MM.1S (cell line): ENCODE data around the gene QSER1.

Experiments
- DNase-seq: peaks from one replicate; pipeline ENCODE4 v3.0.0-alpha.2; 2015
- H2AFZ ChIP-seq: fragments of 300-600 bp; sonication (generic); 2 replicates; pipeline ENCODE4 v1.6.0; 2016; ENCODE audit warnings: antibody characterized with exemption, low read length
- H3F3A ChIP-seq: fragments of 300-600 bp; sonication (generic); 2 replicates; pipeline ENCODE4 v1.6.1; 2016; ENCODE audit warnings: mild to moderate bottlenecking, antibody characterized with exemption, low read length, moderate library complexity, mixed read lengths; ENCODE audit not compliant: insufficient read depth
- H3K27ac ChIP-seq: fragments of 300-600 bp; sonication (generic); 2 replicates; pipeline ENCODE4 v1.5.1; 2016; ENCODE audit warnings: mild to moderate bottlenecking, low read length
- H3K27me3 ChIP-seq: fragments of 300-600 bp; sonication (generic); replicated peaks from 2 replicates; pipeline ENCODE4 v1.6.0; 2016; ENCODE audit warnings: low read length; ENCODE audit not compliant: insufficient read depth
- H3K36me3 ChIP-seq: fragments of 300-600 bp; sonication (generic); replicated peaks from 2 replicates; pipeline ENCODE4 v1.6.1; 2016; ENCODE audit warnings: mild to moderate bottlenecking, low read length, mixed read lengths; ENCODE audit not compliant: insufficient read depth
- H3K4me1 ChIP-seq: fragments of 300-600 bp; sonication (generic); 2 replicates; pipeline ENCODE4 v1.6.1; 2016; ENCODE audit warnings: low read length, mixed read lengths
- H3K4me2 ChIP-seq: fragments of 300-600 bp; sonication (generic); 2 replicates; pipeline ENCODE4 v1.6.0; 2016; ENCODE audit warnings: low read depth, low read length
- H3K4me3 ChIP-seq: fragments of 300-600 bp; sonication (generic); 2 replicates; pipeline ENCODE4 v1.5.1; 2016; ENCODE audit warnings: low read length, mixed read lengths
- H3K79me2 ChIP-seq: fragments of 300-600 bp; sonication (generic); 2 replicates; pipeline ENCODE4 v1.6.1; 2016; ENCODE audit warnings: mixed run types, low read length, mixed read lengths
- H3K9ac ChIP-seq: fragments of 300-600 bp; sonication (generic); 2 replicates; pipeline ENCODE4 v1.6.1; 2016; ENCODE audit warnings: low read length, mixed read lengths
- H3K9me2 ChIP-seq: fragments of 300-600 bp; sonication (generic); replicated peaks from 2 replicates; pipeline ENCODE4 v1.6.1; 2016; ENCODE audit warnings: mild to moderate bottlenecking, low read length, mixed read lengths; ENCODE audit not compliant: insufficient read depth
- H3K9me3 ChIP-seq: fragments of 300-600 bp; sonication (generic); replicated peaks from 2 replicates; pipeline ENCODE4 v1.6.1; 2016; ENCODE audit warnings: mild to moderate bottlenecking, low read length, mixed read lengths; ENCODE audit not compliant: insufficient read depth
- H4K20me1 ChIP-seq: fragments of 300-600 bp; sonication (generic); 2 replicates; pipeline ENCODE4 v1.6.1; 2016; ENCODE audit warnings: mild to moderate bottlenecking, low read length, moderate library complexity, mixed read lengths; ENCODE audit not compliant: insufficient read depth
- CTCF ChIP-seq: fragments of 300-600 bp; sonication (generic); IDR thresholded peaks from 2 replicates; pipeline ENCODE4 v1.5.1; 2016; ENCODE audit warnings: antibody characterized with exemption, low read length, mixed read lengths
- EZH2 ChIP-seq: fragments of 300-600 bp; sonication (generic); optimal IDR thresholded peaks from 2 replicates; pipeline ENCODE3; 2017; ENCODE audit warnings: low read depth, mild to moderate bottlenecking, antibody characterized with exemption, low read length, mixed read lengths
- EZH2phosphoT487 ChIP-seq: fragments of 300-600 bp; sonication (generic); IDR thresholded peaks from 2 replicates; pipeline ENCODE4 v1.6.1; 2018; ENCODE audit warnings: antibody characterized with exemption, low read length

QSER1 gene

GRCh38 chr11:32983506-32983905 lies 90.9 kb downstream of the QSER1 start:
- H2AFZ ChIP-seq: no peak overlapping the region
- no peaks in the 10 kb centered on the region for H3K9me2 ChIP-seq
- H3K4me2 ChIP-seq: no peak overlapping the region
- H3K36me3 ChIP-seq: no peaks in the 10 kb centered on the region
- H3K4me1 ChIP-seq: no peaks in the 10 kb centered on the region
- H3K4me3 ChIP-seq: no peak overlapping the region
- no peaks in the 10 kb centered on the region for H3F3A ChIP-seq
- no peaks in the 10 kb centered on the region for H3K27me3 ChIP-seq
- H3K9me3 ChIP-seq: no peaks in the 10 kb centered on the region
- DNase-seq: no peak
- H4K20me1 ChIP-seq: no peaks in the 10 kb centered on the region
- no peaks in the 10 kb centered on the region for H3K79me2 ChIP-seq
- TF ChIP-seq EZH2phosphoT487 (no peak), EZH2 (no peak), CTCF (no peak)
- no peak overlapping the region for H3K27ac ChIP-seq
- H3K9ac ChIP-seq: no peak overlapping the region

GRCh38 chr11:32985600-32985999 lies 93.0 kb downstream of the QSER1 start:
- H3K36me3 ChIP-seq: no peaks in the 10 kb centered on the region
- H3K4me1 ChIP-seq: no peaks in the 10 kb centered on the region
- no peak overlapping the region for H3K4me2 ChIP-seq
- no peak overlapping the region for H2AFZ ChIP-seq
- H3F3A ChIP-seq: no peaks in the 10 kb centered on the region
- H4K20me1 ChIP-seq: no peaks in the 10 kb centered on the region
- H3K9me2 ChIP-seq: no peaks in the 10 kb centered on the region
- no peak for DNase-seq
- H3K9ac ChIP-seq: no peak overlapping the region
- TF ChIP-seq EZH2 (no peak), EZH2phosphoT487 (no peak), CTCF (no peak)
- H3K79me2 ChIP-seq: no peaks in the 10 kb centered on the region
- H3K27me3 ChIP-seq: no peaks in the 10 kb centered on the region
- no peaks in the 10 kb centered on the region for H3K9me3 ChIP-seq
- no peak overlapping the region for H3K27ac ChIP-seq
- no peak overlapping the region for H3K4me3 ChIP-seq

GRCh38 chr11:32987851-32988250 lies 95.2 kb downstream of the QSER1 start:
- no peaks in the 10 kb centered on the region for H3K27me3 ChIP-seq
- DNase-seq: no peak
- no peak overlapping the region for H3K27ac ChIP-seq
- TF ChIP-seq CTCF (no peak), EZH2phosphoT487 (no peak), EZH2 (no peak)
- H3K36me3 ChIP-seq: no peaks in the 10 kb centered on the region
- H2AFZ ChIP-seq: no peak overlapping the region
- no peak overlapping the region for H3K9ac ChIP-seq
- no peak overlapping the region for H3K4me3 ChIP-seq
- H4K20me1 ChIP-seq: no peaks in the 10 kb centered on the region
- no peak overlapping the region for H3K4me2 ChIP-seq
- no peaks in the 10 kb centered on the region for H3K79me2 ChIP-seq
- no peaks in the 10 kb centered on the region for H3K4me1 ChIP-seq
- no peaks in the 10 kb centered on the region for H3K9me2 ChIP-seq
- no peaks in the 10 kb centered on the region for H3K9me3 ChIP-seq
- no peaks in the 10 kb centered on the region for H3F3A ChIP-seq
